IgD-negative memory B cell (primary cell): ENCODE results near the gene DLGAP1. TPM values are rescaled to one million over a fixed set of nuclear protein-coding genes. Genes with fewer than 3 reads are reported as not detected.
"Not testable (repeated sequence)": the region's sequence is repeated elsewhere in the genome, so short reads cannot be mapped to it uniquely, and the experiment has no call there.

Experiments used
- H3K27ac Mint-ChIP-seq, 3 donors: one replicate each; pipeline ENCODE4 v1.8.0; 2020 to 2022; ENCODE audit warnings: mild to moderate bottlenecking in 3 of 3, mixed read lengths in 3 of 3, moderate library complexity in 1 of 3
- H3K27me3 Mint-ChIP-seq: one replicate; pipeline ENCODE4 v1.8.0; 2021; ENCODE audit warnings: mixed read lengths
- H3K36me3 Mint-ChIP-seq: one replicate; pipeline ENCODE4 v1.8.0; 2020; ENCODE audit warnings: mild to moderate bottlenecking, mixed read lengths
- H3K4me1 Mint-ChIP-seq, 3 donors: one replicate each; pipeline ENCODE4 v1.8.0; 2020 to 2022; ENCODE audit warnings: mixed read lengths in 3 of 3, mild to moderate bottlenecking in 1 of 3
- H3K4me3 Mint-ChIP-seq, 4 donors: one replicate each; pipeline ENCODE4 v1.8.0; 2020 to 2022; ENCODE audit warnings: mild to moderate bottlenecking in 4 of 4, mixed read lengths in 4 of 4, moderate library complexity in 3 of 4
- H3K9me3 Mint-ChIP-seq, 3 donors: one replicate each; pipeline ENCODE4 v1.8.0; 2020 to 2021; ENCODE audit warnings: mixed read lengths in 3 of 3, mild to moderate bottlenecking in 1 of 3
- polyA plus RNA-seq: library from polyadenylated mRNA; unstranded; fragments of 300-500 nt; fragmentation: Illumina TruSeq; gene quantifications from one replicate; pipeline ENCODE4 v1.2.3, GENCODE V29; 2021

The DLGAP1 gene
- polyA plus RNA-seq, 1 donor from 2014 or later: not detected

DNA sequence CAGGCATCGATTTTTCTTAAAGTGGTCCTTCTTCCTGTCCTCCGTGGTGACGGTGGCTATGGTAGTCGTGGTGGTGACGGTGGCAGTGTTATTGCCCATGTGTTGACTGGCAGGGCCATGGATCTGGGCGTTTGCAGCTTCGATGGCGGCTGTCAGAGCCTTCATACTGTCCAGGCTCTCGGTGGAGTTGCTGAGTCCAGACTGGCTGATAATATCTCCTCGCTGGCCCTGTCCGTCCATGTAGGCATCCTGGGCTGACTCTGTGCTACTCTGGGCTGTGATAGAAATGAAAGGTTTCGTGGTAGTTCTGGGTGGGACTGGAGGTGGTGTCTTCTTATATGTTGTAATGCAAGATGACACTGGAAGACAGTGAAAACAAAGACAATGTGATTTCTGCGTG is 873.2 kb downstream of the DLGAP1 start:
- H3K36me3 Mint-ChIP-seq: peaks cover 5% of the 10 kb centered on the region
- peaks cover 20 to 33% (median 28%) of the 10 kb centered on the region in 3 donors for H3K4me1 Mint-ChIP-seq

GRCh38 chr18:3580523-3581025 is 874.5 kb downstream of the DLGAP1 start:
- H3K4me1 Mint-ChIP-seq: peaks cover 10 to 20% (median 15%) of the 10 kb centered on the region in 3 donors
- H3K27me3 Mint-ChIP-seq, H3K27ac Mint-ChIP-seq, H3K9me3 Mint-ChIP-seq, H3K4me3 Mint-ChIP-seq, H3K36me3 Mint-ChIP-seq: not testable (repeated sequence)

More for the DNA sequence above, 873.2 kb downstream of the DLGAP1 start:
- Mint-ChIP-seq H3K27ac (no peak overlapping the region), H3K4me3 (no peak overlapping the region), H3K27me3 (no peaks in the 10 kb centered on the region), H3K9me3 (peaks cover 0 to under 1% (median 0%) of the 10 kb centered on the region in 3 donors)

DNA sequence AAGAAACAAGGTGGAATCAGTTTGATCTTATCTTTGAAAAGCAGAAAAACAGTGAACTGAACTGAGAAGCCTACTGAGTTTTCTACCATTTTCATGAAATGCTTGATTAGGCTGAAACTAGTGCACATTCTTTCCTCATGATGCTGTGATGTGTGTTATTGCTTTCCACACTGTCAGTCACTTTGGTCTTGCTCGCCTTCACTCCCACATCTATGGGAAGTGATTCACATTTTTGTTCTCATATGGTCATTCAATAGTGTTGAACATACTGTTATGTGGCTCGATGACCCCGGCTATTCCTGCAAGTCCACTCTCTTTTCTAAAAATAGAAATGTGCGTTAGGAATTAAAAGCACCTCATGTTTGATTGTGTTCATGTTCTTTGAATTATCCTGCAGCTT is 875.4 kb downstream of the DLGAP1 start:
- Mint-ChIP-seq H3K4me3 (no peak overlapping the region), H3K9me3 (no peaks in the 10 kb centered on the region), H3K27me3 (no peaks in the 10 kb centered on the region), H3K4me1 (peaks cover 1 to 11% (median 6%) of the 10 kb centered on the region in 3 donors), H3K27ac (no peak overlapping the region), H3K36me3 (peaks cover 2% of the 10 kb centered on the region)

DNA sequence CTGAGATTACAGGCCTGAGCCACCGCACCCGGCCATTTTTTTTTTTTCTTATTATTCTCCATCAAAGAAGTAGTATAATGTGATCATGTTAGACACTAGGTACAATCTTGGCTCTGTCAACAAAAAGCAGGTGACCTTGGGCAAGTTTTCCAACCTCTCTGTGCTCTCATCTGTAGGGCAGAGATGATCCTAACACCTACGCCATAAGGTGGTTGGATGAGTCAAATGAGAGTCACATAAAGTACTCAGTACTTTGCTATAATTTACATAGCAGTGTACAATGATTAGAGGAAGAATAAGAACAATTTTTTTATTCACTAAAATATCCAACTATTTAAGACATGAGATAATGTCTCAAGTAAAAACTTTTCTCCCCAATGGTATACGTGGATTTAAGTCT is 876.5 kb downstream of the DLGAP1 start:
- H3K27ac Mint-ChIP-seq: no peak overlapping the region
- H3K9me3 Mint-ChIP-seq: no peaks in the 10 kb centered on the region
- peaks cover 0 to 5% (median 0%) of the 10 kb centered on the region in 3 donors for H3K4me1 Mint-ChIP-seq
- H3K27me3 Mint-ChIP-seq: no peaks in the 10 kb centered on the region
- peaks cover 2% of the 10 kb centered on the region for H3K36me3 Mint-ChIP-seq
- no peak overlapping the region for H3K4me3 Mint-ChIP-seq

DNA sequence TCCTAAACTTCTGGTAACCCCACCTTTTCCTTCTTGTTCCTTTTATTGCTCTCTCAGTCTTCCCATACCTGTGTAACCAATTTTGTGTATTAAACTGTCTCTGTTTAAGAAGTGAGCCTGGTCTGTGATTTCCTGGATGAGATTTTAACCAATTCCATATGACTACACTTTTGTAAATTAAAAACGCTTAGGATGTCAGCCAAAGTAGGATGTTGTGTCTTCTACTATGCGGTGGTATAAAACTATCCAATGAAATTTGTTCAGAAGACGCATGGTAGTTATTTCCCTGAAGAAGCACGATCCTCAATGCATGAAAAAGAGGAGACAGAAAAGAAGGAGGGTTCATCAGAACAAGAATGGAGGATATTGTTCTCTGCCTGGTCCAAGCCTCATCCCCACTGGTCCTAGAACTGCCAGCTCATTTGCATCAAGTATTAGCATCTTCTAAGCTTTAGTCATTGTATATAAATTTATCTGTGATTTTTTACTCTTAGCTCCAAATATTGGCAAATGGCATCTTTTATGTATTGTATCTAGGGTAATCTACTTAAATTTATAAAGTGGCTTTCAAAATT is 877.7 kb downstream of the DLGAP1 start:
- Mint-ChIP-seq H3K36me3 (no peaks in the 10 kb centered on the region), H3K4me1 (no peaks in the 10 kb centered on the region), H3K4me3 (no peak overlapping the region), H3K27me3 (no peaks in the 10 kb centered on the region), H3K9me3 (no peaks in the 10 kb centered on the region), H3K27ac (no peak overlapping the region)

DNA sequence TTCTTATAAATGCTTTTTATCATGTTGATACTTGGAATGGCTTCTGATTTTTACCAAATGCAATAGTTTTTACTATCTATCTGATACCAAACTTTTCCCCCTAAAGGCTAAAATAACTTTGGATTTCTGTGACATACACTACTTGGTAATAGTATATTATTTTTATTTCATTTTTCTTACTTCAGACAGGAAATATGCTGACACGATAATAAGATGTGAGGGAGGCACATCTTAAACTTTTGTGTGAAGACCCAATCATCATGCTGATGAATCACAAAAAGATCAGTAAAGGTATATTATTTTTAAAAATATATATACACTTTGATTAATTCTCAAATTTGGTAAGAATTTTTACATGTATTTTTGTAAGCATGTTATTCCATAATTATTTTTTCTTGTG is 882.3 kb downstream of the DLGAP1 start:
- no peaks in the 10 kb centered on the region for H3K4me1 Mint-ChIP-seq
- no peaks in the 10 kb centered on the region for H3K9me3 Mint-ChIP-seq
- no peak overlapping the region for H3K27ac Mint-ChIP-seq
- H3K4me3 Mint-ChIP-seq: no peak overlapping the region
- no peaks in the 10 kb centered on the region for H3K36me3 Mint-ChIP-seq
- no peaks in the 10 kb centered on the region for H3K27me3 Mint-ChIP-seq

DNA sequence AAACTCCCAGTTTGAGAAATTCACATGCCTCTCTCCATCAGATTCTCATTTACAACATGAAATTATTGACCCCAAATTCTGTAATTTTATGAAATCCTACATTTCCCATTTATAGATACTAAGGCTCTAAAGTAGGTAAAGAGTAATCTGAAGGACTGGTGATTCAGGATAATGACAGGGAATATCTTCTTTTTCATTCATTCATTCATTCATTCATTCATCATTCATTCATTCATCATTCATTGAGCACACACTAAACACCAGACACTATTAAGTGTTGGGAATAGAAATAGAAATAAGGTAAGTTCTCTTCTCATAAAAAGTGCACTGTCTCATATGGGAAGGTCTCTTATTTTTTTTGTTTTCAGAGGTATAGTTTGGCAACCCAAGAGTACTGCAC is 888.3 kb downstream of the DLGAP1 start:
- peaks cover 2% of the 10 kb centered on the region for H3K36me3 Mint-ChIP-seq
- H3K27ac Mint-ChIP-seq: no peak overlapping the region
- H3K4me3 Mint-ChIP-seq: no peak overlapping the region
- no peaks in the 10 kb centered on the region for H3K27me3 Mint-ChIP-seq
- no peaks in the 10 kb centered on the region for H3K4me1 Mint-ChIP-seq
- peaks cover 4 to 8% (median 6%) of the 10 kb centered on the region in 3 donors for H3K9me3 Mint-ChIP-seq

DNA sequence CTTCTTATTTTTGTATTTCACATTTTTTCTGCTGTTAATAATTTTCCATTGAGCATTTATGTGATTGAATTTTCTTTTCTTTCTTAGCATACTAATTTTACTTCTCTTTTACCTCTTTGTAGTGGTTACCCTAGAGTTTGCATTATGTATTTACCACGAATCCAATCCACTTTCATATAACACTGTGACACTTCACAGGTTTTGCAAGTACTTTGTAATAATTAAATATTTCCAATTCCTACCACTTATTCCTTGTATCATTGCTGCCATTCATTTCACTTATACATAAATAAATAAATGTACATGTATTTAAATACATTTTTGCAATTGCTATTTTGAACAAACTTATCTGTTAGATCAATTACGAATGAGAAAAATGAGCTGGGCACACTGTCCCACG is 894.4 kb downstream of the DLGAP1 start:
- H3K27me3 Mint-ChIP-seq: no peaks in the 10 kb centered on the region
- peaks cover 4 to 8% (median 6%) of the 10 kb centered on the region in 3 donors for H3K9me3 Mint-ChIP-seq
- H3K4me1 Mint-ChIP-seq: peaks cover 0 to 2% (median 0%) of the 10 kb centered on the region in 3 donors
- H3K4me3 Mint-ChIP-seq: no peak overlapping the region
- H3K36me3 Mint-ChIP-seq: peaks cover 2% of the 10 kb centered on the region
- no peak overlapping the region for H3K27ac Mint-ChIP-seq

DNA sequence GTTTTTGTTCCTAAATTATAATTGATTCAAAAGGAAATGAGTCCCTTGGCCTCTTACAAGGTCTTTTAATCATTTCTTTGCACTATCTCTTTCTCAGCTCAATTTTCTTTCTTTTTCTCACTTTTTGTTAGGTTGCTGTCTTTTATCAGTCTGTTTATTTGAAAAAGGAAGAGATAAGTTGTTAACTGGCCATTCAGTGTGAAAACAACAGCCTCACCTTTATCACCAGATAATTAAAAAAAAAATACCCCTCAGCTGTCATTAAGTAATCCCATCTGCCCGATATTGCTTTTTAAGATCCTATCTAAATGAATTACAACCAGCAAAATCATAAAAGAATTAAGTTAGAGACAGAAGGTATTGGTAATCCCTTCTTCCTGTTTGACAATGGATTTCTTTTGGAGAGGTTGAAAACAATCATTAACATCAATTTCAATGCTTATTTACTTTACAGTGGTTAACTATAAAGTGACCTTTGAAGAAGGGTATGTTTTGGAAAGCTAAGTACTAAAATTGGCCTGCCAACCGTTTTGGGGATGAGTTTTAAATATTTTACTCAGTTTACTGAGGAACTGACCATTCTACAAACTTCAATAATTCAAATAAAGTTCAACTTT is 900.2 kb downstream of the DLGAP1 start:
- H3K36me3 Mint-ChIP-seq: no peaks in the 10 kb centered on the region
- no peaks in the 10 kb centered on the region for H3K9me3 Mint-ChIP-seq
- H3K27ac Mint-ChIP-seq: no peak overlapping the region
- no peak overlapping the region for H3K4me3 Mint-ChIP-seq
- peaks cover 0 to 1% (median 0%) of the 10 kb centered on the region in 3 donors for H3K4me1 Mint-ChIP-seq
- no peaks in the 10 kb centered on the region for H3K27me3 Mint-ChIP-seq

DNA sequence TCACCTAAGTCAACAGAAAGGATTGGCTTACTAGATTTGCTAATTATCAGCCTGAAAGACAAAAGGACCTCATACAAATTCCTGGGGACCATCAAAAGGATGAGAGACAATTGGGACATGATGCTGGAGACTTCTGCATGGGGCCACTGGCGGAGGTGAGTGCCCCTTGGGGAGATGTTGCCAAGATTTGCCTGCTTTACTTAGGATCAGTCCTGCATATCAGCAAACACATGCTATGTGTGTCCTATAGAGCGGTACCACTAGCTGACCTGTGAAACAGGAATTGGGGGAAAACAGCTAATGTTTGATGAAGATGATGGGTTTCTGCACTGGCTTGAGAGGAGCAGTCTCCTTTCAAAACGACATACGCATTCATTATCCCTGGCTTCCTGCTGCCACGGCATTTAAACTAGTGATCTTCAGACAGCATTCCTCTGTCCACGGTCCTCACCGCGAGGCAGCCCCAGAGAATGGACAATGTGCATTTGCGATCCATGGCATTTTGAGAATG is 901.0 kb downstream of the DLGAP1 start:
- H3K4me1 Mint-ChIP-seq: peaks cover 0 to 1% (median 0%) of the 10 kb centered on the region in 3 donors
- no peaks in the 10 kb centered on the region for H3K27me3 Mint-ChIP-seq
- H3K9me3 Mint-ChIP-seq: no peaks in the 10 kb centered on the region
- H3K4me3 Mint-ChIP-seq: peak overlapping the region in 1 of 4 donors; percentile 10
- H3K27ac Mint-ChIP-seq: no peak overlapping the region
- H3K36me3 Mint-ChIP-seq: no peaks in the 10 kb centered on the region

- no peak overlapping the region for H3K27ac Mint-ChIP-seq
- no peaks in the 10 kb centered on the region for H3K9me3 Mint-ChIP-seq
- H3K4me1 Mint-ChIP-seq: peaks cover 0 to 3% (median 0%) of the 10 kb centered on the region in 3 donors
- H3K36me3 Mint-ChIP-seq: no peaks in the 10 kb centered on the region
- no peak overlapping the region for H3K4me3 Mint-ChIP-seq
- H3K27me3 Mint-ChIP-seq: no peaks in the 10 kb centered on the region
Observed at GRCh38 chr18:3552305-3552704, 902.8 kb downstream of the DLGAP1 start.

GRCh38 chr18:3547891-3548615 is 907.1 kb downstream of the DLGAP1 start:
- Mint-ChIP-seq H3K9me3 (peaks cover 0 to 2% (median 0%) of the 10 kb centered on the region in 3 donors), H3K4me1 (peaks cover 4 to 12% (median 9%) of the 10 kb centered on the region in 3 donors), H3K27ac (no peak overlapping the region)

GRCh38 chr18:3546106-3546505 is 909.0 kb downstream of the DLGAP1 start:
- peaks cover 0 to 2% (median 0%) of the 10 kb centered on the region in 3 donors for H3K9me3 Mint-ChIP-seq

More at GRCh38 chr18:3547891-3548615, 907.1 kb downstream of the DLGAP1 start:
- H3K4me3 Mint-ChIP-seq: no peak overlapping the region
- H3K36me3 Mint-ChIP-seq: peaks cover 3% of the 10 kb centered on the region
- H3K27me3 Mint-ChIP-seq: peaks cover 1% of the 10 kb centered on the region

GRCh38 chr18:3544537-3544936 is 910.6 kb downstream of the DLGAP1 start:
- H3K9me3 Mint-ChIP-seq: peaks cover 0 to 2% (median 0%) of the 10 kb centered on the region in 3 donors
- peaks cover 1% of the 10 kb centered on the region for H3K27me3 Mint-ChIP-seq
- H3K4me3 Mint-ChIP-seq: no peak overlapping the region
- peaks cover 10 to 12% (median 10%) of the 10 kb centered on the region in 3 donors for H3K4me1 Mint-ChIP-seq
- H3K27ac Mint-ChIP-seq: no peak overlapping the region
- peaks cover 3% of the 10 kb centered on the region for H3K36me3 Mint-ChIP-seq

More at GRCh38 chr18:3546106-3546505, 909.0 kb downstream of the DLGAP1 start:
- peak overlapping the region in 1 of 4 donors; percentile 17 for H3K4me3 Mint-ChIP-seq
- peaks cover 3% of the 10 kb centered on the region for H3K36me3 Mint-ChIP-seq
- H3K27ac Mint-ChIP-seq: no peak overlapping the region
- peaks cover 1% of the 10 kb centered on the region for H3K27me3 Mint-ChIP-seq
- H3K4me1 Mint-ChIP-seq: peaks cover 10 to 12% (median 10%) of the 10 kb centered on the region in 3 donors
